GM19324 (cell line): ENCODE data around the gene SLC25A2.
"Not testable (repeated sequence)": the region's sequence is repeated elsewhere in the genome, so short reads cannot be mapped to it uniquely, and the experiment has no call there.

Experiments used
- ATAC-seq: cut with Tn5 transposase; IDR thresholded peaks from one replicate; pipeline ENCODE4 v1.9.1; 2021; ENCODE audit warnings: mild to moderate bottlenecking, moderate library complexity; ENCODE audit not compliant: unreplicated experiment, low FRiP score

Gene SLC25A2

GRCh38 chr5:141303756-141304155 lies at the start of gene SLC25A2:
SLC25A2 (minus strand) TSS chr5:141304049; CDS start chr5:141303865, 184 bp downstream.
- ATAC-seq, result no peak

DNA sequence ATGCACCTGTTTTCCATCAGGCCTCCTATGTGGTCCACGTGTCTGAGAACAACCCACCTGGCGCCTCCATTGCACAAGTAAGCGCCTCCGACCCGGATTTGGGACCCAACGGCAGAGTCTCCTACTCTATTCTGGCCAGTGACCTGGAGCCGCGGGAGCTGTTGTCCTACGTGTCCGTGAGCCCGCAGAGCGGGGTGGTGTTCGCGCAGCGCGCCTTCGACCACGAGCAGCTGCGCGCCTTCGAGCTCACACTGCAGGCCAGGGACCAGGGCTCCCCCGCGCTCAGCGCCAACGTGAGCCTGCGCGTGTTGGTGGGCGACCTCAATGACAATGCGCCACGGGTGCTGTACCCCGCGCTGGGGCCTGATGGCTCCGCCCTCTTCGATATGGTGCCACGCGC lies 47.7 kb upstream of the SLC25A2 start:
- no peak for ATAC-seq

GRCh38 chr5:141349917-141350619 lies 46.2 kb upstream of the SLC25A2 start, which contains the start of gene PCDHGB1:
PCDHGB1 (plus strand) TSS chr5:141350099; CDS start chr5:141350261, 162 bp downstream.
- no peak for ATAC-seq

- not testable (repeated sequence) for ATAC-seq
These were observed 42.2 kb upstream of the SLC25A2 start for GRCh38 chr5:141346017-141346416.

DNA sequence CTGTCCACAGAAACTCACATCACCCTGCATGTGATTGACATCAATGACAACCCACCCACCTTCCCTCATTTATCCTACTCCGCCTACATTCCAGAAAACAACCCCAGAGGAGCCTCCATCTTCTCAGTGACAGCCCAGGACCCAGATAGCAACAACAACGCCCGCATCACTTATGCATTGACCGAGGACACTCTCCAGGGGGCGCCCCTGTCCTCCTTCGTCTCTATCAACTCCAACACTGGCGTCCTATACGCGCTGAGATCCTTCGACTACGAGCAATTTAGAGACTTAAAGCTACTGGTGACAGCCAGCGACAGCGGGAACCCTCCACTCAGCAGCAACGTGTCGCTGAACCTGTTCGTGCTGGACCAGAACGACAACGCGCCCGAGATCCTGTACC lies 41.5 kb upstream of the SLC25A2 start:
- ATAC-seq, result no peak

DNA sequence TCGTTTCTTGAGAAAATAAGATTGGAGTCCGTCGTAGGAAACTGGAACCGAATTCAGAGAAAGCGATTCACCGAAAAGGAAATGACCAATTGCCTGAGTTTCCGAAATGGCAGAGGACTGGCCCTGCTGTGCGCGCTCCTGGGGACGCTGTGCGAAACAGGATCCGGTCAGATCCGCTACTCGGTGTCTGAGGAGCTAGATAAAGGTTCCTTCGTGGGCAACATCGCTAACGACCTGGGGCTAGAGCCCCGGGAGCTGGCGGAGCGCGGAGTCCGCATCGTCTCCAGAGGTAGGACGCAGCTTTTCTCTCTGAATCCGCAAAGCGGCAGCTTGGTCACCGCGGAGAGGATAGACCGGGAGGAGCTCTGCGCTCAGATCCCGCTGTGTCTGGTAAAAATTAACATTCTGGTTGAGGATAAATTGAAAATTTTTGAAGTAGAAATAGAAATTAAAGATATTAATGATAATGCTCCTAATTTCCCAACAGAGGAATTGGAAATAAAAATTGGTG lies 40.2 kb upstream of the SLC25A2 start:
- no peak for ATAC-seq

DNA sequence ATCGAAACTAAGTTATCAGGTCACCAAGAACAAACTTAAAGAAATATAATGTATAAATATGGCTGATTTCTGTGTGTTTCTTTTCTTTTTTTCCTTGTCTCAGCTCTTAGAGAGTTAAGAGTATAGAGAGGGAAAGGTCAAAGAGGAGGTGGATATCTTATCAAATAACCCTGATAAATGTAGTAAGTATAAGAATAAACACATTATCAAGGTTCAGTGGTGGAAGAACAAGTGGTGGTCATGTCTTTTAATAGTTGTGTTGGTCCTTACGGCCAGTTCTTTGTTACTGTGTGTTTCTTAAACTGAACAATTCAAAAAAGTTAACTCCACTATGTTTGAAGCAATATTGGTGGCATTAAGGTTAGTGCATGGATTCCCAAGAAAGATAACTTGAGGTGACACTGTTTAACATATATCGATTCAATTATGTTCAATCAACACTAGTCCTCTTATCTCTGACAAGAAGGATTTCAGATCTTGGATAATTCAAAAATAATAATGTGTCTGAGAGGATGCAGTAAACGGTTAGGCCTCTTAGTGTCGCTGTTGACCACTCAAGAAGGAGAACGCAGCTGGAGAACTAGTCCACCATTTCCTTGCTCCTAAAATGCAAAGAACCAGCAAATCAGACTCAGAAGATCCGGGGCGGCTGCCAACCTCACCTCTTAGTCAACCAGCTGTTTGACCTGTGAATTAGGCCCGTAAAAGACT lies 39.5 kb upstream of the SLC25A2 start, which contains the start of gene PCDHGA3:
Gene PCDHGA3 (plus strand): TSS at position 588 of the 711 bp plus-strand sequence. CDS start 205 bp downstream, outside the sequence.
- no peak for ATAC-seq

- ATAC-seq, result no peak
These were observed 38.9 kb upstream of the SLC25A2 start for GRCh38 chr5:141342773-141343172.

- ATAC-seq, result not testable (repeated sequence)
These were observed 37.0 kb upstream of the SLC25A2 start for GRCh38 chr5:141340781-141341354.

DNA sequence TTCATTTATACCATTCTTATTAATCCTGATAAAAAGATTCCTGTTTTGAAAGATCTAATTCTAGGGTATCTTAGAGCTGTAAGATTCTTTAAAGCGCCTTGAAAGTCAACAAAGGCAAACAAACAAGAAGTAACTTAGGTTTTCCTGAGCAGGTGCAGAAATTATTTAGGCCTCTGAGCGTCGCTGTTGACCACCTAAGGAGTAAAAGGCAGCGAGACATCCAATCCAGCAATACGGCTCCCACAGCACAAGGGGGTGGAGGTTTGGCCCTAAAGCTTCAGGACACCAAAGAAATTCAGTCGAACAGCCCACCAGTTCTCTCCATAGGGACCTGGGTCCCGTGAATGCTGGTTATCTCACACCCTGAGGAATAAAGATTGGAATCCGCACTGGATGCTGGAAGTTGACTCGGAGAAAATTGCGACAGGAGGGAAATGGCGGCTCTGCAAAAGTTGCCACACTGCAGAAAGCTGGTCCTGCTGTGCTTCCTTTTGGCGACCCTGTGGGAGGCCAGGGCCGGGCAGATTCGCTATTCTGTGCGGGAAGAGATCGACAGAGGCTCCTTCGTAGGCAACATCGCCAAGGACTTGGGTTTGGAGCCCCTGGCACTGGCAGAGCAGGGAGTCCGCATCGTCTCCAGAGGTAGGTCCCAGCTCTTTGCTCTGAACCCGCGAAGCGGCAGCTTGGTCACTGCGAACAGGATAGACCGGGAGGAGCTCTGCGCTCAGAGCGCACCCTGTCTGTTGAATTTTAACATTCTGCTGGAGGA lies 34.9 kb upstream of the SLC25A2 start, which contains the start of gene PCDHGA2:
Gene PCDHGA2 (plus strand): TSS at position 223 of the 769 bp plus-strand sequence.
- ATAC-seq, result no peak

- not testable (repeated sequence) for ATAC-seq
These were observed 28.7 kb upstream of the SLC25A2 start for GRCh38 chr5:141332571-141332970.

- ATAC-seq, result no peak
These were observed 26.6 kb upstream of the SLC25A2 start, which contains the start of gene PCDHGA1 for GRCh38 chr5:141330299-141331080. PCDHGA1 (plus strand) TSS chr5:141330514.

DNA sequence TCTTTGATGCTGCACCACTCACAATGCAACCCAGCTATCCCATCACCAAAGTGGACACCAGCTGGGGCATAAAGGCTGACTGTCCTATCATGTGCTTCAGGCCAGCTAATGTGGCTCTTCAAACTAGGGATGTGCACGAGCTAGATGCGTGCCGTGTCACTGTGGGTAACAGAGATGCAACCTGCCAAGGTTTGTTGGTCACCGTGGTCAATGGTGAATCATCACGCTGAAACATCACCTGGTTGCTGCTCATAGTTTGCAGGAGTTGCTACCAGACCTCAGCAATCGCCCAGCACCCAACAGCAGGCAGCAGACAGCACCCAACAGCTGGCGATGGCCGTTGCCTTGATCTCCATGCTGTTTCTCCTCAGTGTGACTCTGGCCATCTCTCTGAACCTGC lies 24.4 kb upstream of the SLC25A2 start:
- ATAC-seq, result no peak

DNA sequence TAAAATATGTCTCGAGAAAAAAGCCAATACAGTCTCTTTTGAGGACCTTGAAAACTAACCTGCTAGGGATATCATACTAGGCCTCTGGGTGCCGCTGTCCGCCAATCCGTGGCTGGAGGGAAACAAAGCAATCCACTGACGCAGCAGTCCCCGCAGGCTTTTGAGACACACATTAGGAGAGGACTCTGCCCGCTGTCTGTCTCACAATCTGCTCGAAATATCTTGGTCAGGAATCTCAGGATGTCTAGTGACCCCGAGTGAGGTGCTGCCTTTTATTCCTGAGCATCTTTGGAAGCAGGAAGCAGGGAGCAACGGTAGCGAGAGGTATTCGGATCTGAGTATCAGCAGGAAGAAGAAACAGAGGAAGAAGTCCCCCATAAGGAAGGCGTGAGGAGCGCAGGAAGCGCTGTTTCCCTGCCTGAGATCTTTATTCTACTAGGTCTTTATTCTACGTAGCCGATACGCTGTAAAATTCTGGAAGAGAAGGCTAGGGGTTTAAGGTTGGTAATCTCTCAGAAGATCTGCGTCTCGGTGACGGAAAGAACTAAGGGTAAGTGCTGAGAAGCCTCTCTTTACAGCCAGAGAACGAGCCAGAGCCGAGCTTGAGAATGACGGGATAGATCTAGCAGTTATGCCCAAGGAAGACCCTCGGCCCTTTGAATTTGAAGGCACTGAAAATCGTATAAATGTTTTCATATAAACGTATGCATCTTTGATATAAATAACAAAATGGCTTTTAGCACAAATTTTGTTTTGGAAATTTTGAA lies 22.4 kb upstream of the SLC25A2 start:
- peak; percentile 72 for ATAC-seq

- no peak for ATAC-seq
These were observed 18.4 kb upstream of the SLC25A2 start for GRCh38 chr5:141322261-141322660.

GRCh38 chr5:141320225-141321169 lies 16.6 kb upstream of the SLC25A2 start, which contains the start of gene TAF7:
TAF7 (minus strand) TSS chr5:141320784; CDS start chr5:141320044, 740 bp downstream.
- ATAC-seq, result peak; percentile 98

DNA sequence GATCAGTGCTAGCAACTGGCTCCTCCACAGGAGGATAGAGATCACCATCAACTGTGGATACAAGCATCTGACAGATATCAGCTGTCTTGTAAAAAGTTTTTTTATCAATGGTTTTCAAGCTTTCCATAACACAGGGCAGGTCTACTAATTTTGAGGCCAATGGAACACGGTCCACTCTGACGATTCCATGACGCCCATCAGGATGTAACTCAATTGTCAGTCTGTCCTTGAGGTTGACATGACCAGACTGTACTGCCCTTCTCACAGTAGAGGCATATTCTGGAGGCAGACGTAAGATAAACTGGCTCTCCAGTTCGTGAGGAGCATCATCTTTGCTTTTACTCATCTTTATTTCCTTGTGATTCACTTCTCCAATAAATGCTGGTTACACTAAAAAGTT lies 15.8 kb upstream of the SLC25A2 start:
- no peak for ATAC-seq
